ENCODE measurements around the gene ABCA4.
A peak's percentile ranks its signal among the peaks of the same experiment; 100 is the strongest.

ABCA4 gene

GRCh38 chr1:94050675-94051074, 70.3 kb downstream of the ABCA4 start:
- no peak for DNase-seq (ENCODE audit: low read depth)

GRCh38 chr1:94050254-94050653, 70.7 kb downstream of the ABCA4 start:
- no peak for DNase-seq (ENCODE audit: low read depth)

- no peak for DNase-seq (ENCODE audit: low read depth)
These were observed 71.2 kb downstream of the ABCA4 start for GRCh38 chr1:94049791-94050190.

GRCh38 chr1:94048413-94049164, 72.4 kb downstream of the ABCA4 start:
- DNase-seq (ENCODE audit: low read depth): no peak

GRCh38 chr1:94047949-94048348, 73.0 kb downstream of the ABCA4 start:
- DNase-seq (ENCODE audit: low read depth): no peak

- peak; percentile 85 for DNase-seq (ENCODE audit: low read depth)
These were observed 75.4 kb downstream of the ABCA4 start for GRCh38 chr1:94045465-94046056.

- DNase-seq (ENCODE audit: low read depth): no peak
These were observed 76.1 kb downstream of the ABCA4 start for GRCh38 chr1:94044891-94045290.

- no peak for DNase-seq (ENCODE audit: low read depth)
These were observed 76.6 kb downstream of the ABCA4 start for GRCh38 chr1:94044290-94044790.

GRCh38 chr1:94043738-94044289, 77.1 kb downstream of the ABCA4 start:
- no peak for DNase-seq (ENCODE audit: low read depth)

GRCh38 chr1:94042388-94042787, 78.6 kb downstream of the ABCA4 start:
- no peak for DNase-seq (ENCODE audit: low read depth)

- DNase-seq (ENCODE audit: low read depth): no peak
These were observed 80.9 kb downstream of the ABCA4 start for GRCh38 chr1:94039871-94040569.

GRCh38 chr1:94039514-94039870, 81.5 kb downstream of the ABCA4 start:
- no peak for DNase-seq (ENCODE audit: low read depth)

GRCh38 chr1:94038511-94038910, 82.4 kb downstream of the ABCA4 start:
- DNase-seq (ENCODE audit: low read depth): no peak

- DNase-seq (ENCODE audit: low read depth): no peak
These were observed 83.3 kb downstream of the ABCA4 start for GRCh38 chr1:94037392-94038229.

GRCh38 chr1:94036730-94037129, 84.2 kb downstream of the ABCA4 start:
- no peak for DNase-seq (ENCODE audit: low read depth)

- no peak for DNase-seq (ENCODE audit: low read depth)
These were observed 87.1 kb downstream of the ABCA4 start for GRCh38 chr1:94033849-94034248.

GRCh38 chr1:94032637-94033036, 88.3 kb downstream of the ABCA4 start:
- DNase-seq (ENCODE audit: low read depth): no peak

- no peak for DNase-seq (ENCODE audit: low read depth)
These were observed 89.4 kb downstream of the ABCA4 start for GRCh38 chr1:94031591-94031990.

- DNase-seq (ENCODE audit: low read depth): no peak
These were observed 89.8 kb downstream of the ABCA4 start for GRCh38 chr1:94031154-94031553.

- DNase-seq (ENCODE audit: low read depth): no peak
These were observed 91.6 kb downstream of the ABCA4 start for GRCh38 chr1:94029130-94029993.

Data from GM04504 (cell line).